DOHH2 (cell line): ENCODE results near the gene AKAP8L.

ENCODE experiments used
- H3F3A ChIP-seq: fragments of 200-600 bp; sonication (generic), shearing (Covaris generic); 2 replicates; pipeline ENCODE4 v1.6.0; 2016; ENCODE audit warnings: antibody characterized with exemption, mild to moderate bottlenecking; ENCODE audit not compliant: control insufficient read depth, insufficient read depth
- H3K27ac ChIP-seq: fragments of 200-600 bp; sonication (generic); 2 replicates; pipeline ENCODE4 v1.5.1; 2014; ENCODE audit warnings: low read depth, mild to moderate bottlenecking, low read length, moderate library complexity
- H3K27me3 ChIP-seq: fragments of 200-600 bp; sonication (generic); 2 replicates; pipeline ENCODE4 v1.6.1; 2014; ENCODE audit warnings: mild to moderate bottlenecking, low read length, mixed read lengths; ENCODE audit not compliant: control insufficient read depth
- H3K36me3 ChIP-seq: fragments of 200-600 bp; sonication (generic); 2 replicates; pipeline ENCODE4 v1.6.1; 2014; ENCODE audit warnings: mild to moderate bottlenecking, low read length, moderate library complexity, mixed read lengths; ENCODE audit not compliant: control insufficient read depth
- H3K4me1 ChIP-seq: fragments of 200-600 bp; sonication (generic); 2 replicates; pipeline ENCODE4 v1.6.1; 2014; ENCODE audit warnings: mild to moderate bottlenecking, low read length, mixed read lengths; ENCODE audit not compliant: control insufficient read depth
- H3K4me2 ChIP-seq: fragments of 200-600 bp; sonication (generic); 2 replicates; pipeline ENCODE4 v1.6.0; 2014; ENCODE audit warnings: mild to moderate bottlenecking, low read length, moderate library complexity
- H3K4me3 ChIP-seq: fragments of 200-600 bp; sonication (generic); 2 replicates; pipeline ENCODE4 v1.5.1; 2014; ENCODE audit warnings: mild to moderate bottlenecking, low read length, mixed read lengths
- H3K79me2 ChIP-seq: fragments of 200-600 bp; sonication (generic); 2 replicates; pipeline ENCODE4 v1.6.1; 2014; ENCODE audit warnings: mild to moderate bottlenecking, low read length, mixed read lengths; ENCODE audit not compliant: control insufficient read depth
- H3K9me2 ChIP-seq: fragments of 200-600 bp; sonication (generic); replicated peaks from 2 replicates; pipeline ENCODE4 v1.6.1; 2014; ENCODE audit warnings: mild to moderate bottlenecking, low read length, mixed read lengths; ENCODE audit not compliant: control insufficient read depth
- H3K9me3 ChIP-seq: fragments of 200-600 bp; sonication (generic); 2 replicates; pipeline ENCODE4 v1.6.1; 2014; ENCODE audit warnings: antibody characterized with exemption, low read length, mixed read lengths; ENCODE audit not compliant: control insufficient read depth, insufficient read depth
- H4K20me1 ChIP-seq: fragments of 200-600 bp; sonication (generic); 2 replicates; pipeline ENCODE4 v1.6.0; 2014; ENCODE audit warnings: low read depth, mild to moderate bottlenecking, antibody characterized with exemption, low read length, moderate library complexity; ENCODE audit not compliant: control insufficient read depth, insufficient read depth
- CTCF ChIP-seq: fragments of 200-600 bp; sonication (generic); IDR thresholded peaks from one replicate; pipeline ENCODE4 v1.5.1; 2014; ENCODE audit warnings: antibody characterized with exemption, mild to moderate bottlenecking, low read depth, low read length; ENCODE audit not compliant: poor library complexity, severe bottlenecking
- EZH2phosphoT487 ChIP-seq: fragments of 200-600 bp; sonication (generic); IDR thresholded peaks from 2 replicates; pipeline ENCODE4 v1.6.1; 2017; ENCODE audit warnings: borderline replicate concordance, mild to moderate bottlenecking, antibody characterized with exemption, low read length, moderate library complexity, mixed read lengths

Gene AKAP8L

GRCh38 chr19:15441317-15441716, 22.5 kb upstream of the AKAP8L start:
- Histone ChIP-seq H3K4me3 (no peak overlapping the region), H3K4me1 (no peaks in the 10 kb centered on the region), H3K27ac (no peak overlapping the region), H4K20me1 (no peaks in the 10 kb centered on the region), H3K79me2 (no peaks in the 10 kb centered on the region), H3K4me2 (no peak overlapping the region), H3K36me3 (no peaks in the 10 kb centered on the region), H3K9me2 (no peaks in the 10 kb centered on the region), H3K9me3 (no peaks in the 10 kb centered on the region), H3F3A (no peaks in the 10 kb centered on the region), H3K27me3 (no peaks in the 10 kb centered on the region)
- TF ChIP-seq CTCF: no peak
- TF ChIP-seq EZH2phosphoT487: no peak

GRCh38 chr19:15439821-15440641, 21.2 kb upstream of the AKAP8L start:
- TF ChIP-seq CTCF: no peak
- no peak for TF ChIP-seq EZH2phosphoT487
- Histone ChIP-seq H3K4me2 (no peak overlapping the region), H3K9me2 (no peaks in the 10 kb centered on the region), H4K20me1 (no peaks in the 10 kb centered on the region), H3K79me2 (no peaks in the 10 kb centered on the region), H3K27ac (no peak overlapping the region), H3K36me3 (no peaks in the 10 kb centered on the region), H3F3A (no peaks in the 10 kb centered on the region), H3K9me3 (no peaks in the 10 kb centered on the region), H3K4me3 (no peak overlapping the region), H3K27me3 (no peaks in the 10 kb centered on the region), H3K4me1 (no peaks in the 10 kb centered on the region)

GRCh38 chr19:15439078-15439799, 20.5 kb upstream of the AKAP8L start:
- Histone ChIP-seq H3K9me2 (no peaks in the 10 kb centered on the region), H3K27me3 (no peaks in the 10 kb centered on the region), H3K4me3 (no peak overlapping the region), H3K27ac (no peak overlapping the region), H3K9me3 (no peaks in the 10 kb centered on the region), H3K4me2 (no peak overlapping the region), H3K36me3 (no peaks in the 10 kb centered on the region), H4K20me1 (no peaks in the 10 kb centered on the region), H3K4me1 (no peaks in the 10 kb centered on the region), H3F3A (no peaks in the 10 kb centered on the region), H3K79me2 (no peaks in the 10 kb centered on the region)
- TF ChIP-seq CTCF (no peak), EZH2phosphoT487 (no peak)
